Measurements from ENCODE around the gene TAF6. TPM values are rescaled to one million over a fixed set of nuclear protein-coding genes. Genes with fewer than 3 reads are reported as not detected.

The TAF6 gene
- total and polyA plus RNA-seq, 9 of the 15 experiments (the other 6 are each of a cell fraction or from before 2014, with no cell fraction given): 0.78 to 78.7 (median 21.3) TPM

GRCh38 chr7:100101016-100101862 lies 17.9 kb downstream of the TAF6 start, which contains the start of the genes AP4M1 and MCM7 (continued):
- TF ChIP-seq HMG20B (CRISPR knock-in tag; IDR thresholded peaks at IDR 0.05) (no peak), ZNF12 (CRISPR knock-in tag; IDR thresholded peaks at IDR 0.05) (no peak), ID3 (CRISPR knock-in tag; IDR thresholded peaks at IDR 0.05) (no peak), ID3 (tag; IDR thresholded peaks at IDR 0.05) (no peak), ZNF512 (tag; IDR thresholded peaks at IDR 0.05) (no peak), MBD2 (IDR thresholded peaks at IDR 0.05; ENCODE audit: borderline replicate concordance, low read depth) (peak; percentile 90), ZNF639 (CRISPR knock-in tag; conservative IDR thresholded peaks at IDR 0.05 in 1 of 2, IDR thresholded peaks at IDR 0.05 in 1 of 2) (no peak), TAF15 (IDR thresholded peaks at IDR 0.05; ENCODE audit: low read depth, low read length) (no peak), ELF2 (CRISPR knock-in tag; IDR thresholded peaks at IDR 0.05) (no peak), ZNF740 (CRISPR knock-in tag; IDR thresholded peaks at IDR 0.05) (no peak), ZNF740 (tag; IDR thresholded peaks at IDR 0.05) (no peak), DNMT1 (IDR thresholded peaks at IDR 0.05) (no peak), BRF2 (IDR thresholded peaks at IDR 0.05; ENCODE audit: borderline replicate concordance, insufficient read depth, insufficient read length) (no peak), ZMIZ1 (IDR thresholded peaks at IDR 0.05; ENCODE audit: low read depth in 2 of 2, low read length in 2 of 2) (peak in 1 of 2 experiments; percentile 63; a peak in 1 of 4 replicates), ZNF3 (CRISPR knock-in tag; IDR thresholded peaks at IDR 0.05) (no peak), MCM7 (IDR thresholded peaks at IDR 0.05) (no peak), PHB2 (IDR thresholded peaks at IDR 0.05; ENCODE audit: low read depth) (no peak)

All from K562 (cell line).